Measurements from ENCODE around the gene CAMTA1. TPM values are rescaled to one million over a fixed set of nuclear protein-coding genes. Genes with fewer than 3 reads are reported as not detected.

The CAMTA1 gene
- total RNA-seq, 1 donor from 2014 or later: 38.1 TPM

DNA sequence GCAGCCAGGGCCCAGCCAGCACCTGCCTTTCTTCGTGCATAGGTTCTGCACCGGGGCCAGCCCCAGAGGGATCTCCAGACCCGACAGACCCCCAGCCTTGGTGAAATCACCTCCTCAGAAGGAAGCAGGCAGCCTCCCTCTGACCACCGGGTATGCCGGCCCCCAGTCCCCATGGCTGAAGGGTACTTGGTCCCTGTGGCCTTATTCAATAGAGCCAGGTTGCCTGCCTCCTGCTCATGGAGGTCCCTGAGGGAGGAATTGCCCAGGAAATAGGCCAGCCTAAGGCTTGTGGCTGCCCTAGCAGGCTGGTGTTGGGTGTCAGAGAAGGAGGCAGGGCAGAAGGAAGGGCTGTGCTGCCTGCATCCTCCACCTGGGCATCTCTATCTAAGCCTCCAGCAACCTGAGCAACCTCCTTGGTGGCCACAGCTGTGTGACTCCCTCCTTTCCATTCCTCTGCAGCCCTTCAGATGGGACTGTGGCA is 647.7 kb downstream of the CAMTA1 start:
- H3K36me3 ChIP-seq (ENCODE audit: control insufficient read depth in 3 of 3, insufficient read depth in 3 of 3, low read length in 3 of 3): no peaks in the 10 kb centered on the region
- H3K4me3 ChIP-seq (ENCODE audit: low read length in 3 of 3): no peak overlapping the region
- H3K9ac ChIP-seq (ENCODE audit: low read depth in 1 of 3, low read length in 3 of 3): no peak overlapping the region
- peaks cover 0 to 3% (median 0%) of the 10 kb centered on the region in 3 donors for H3K9me3 ChIP-seq (ENCODE audit: control insufficient read depth in 3 of 3, low read length in 3 of 3)
- H3K27ac ChIP-seq (ENCODE audit: low read depth, low read length): no peak overlapping the region
- H3K27me3 ChIP-seq (ENCODE audit: control insufficient read depth in 3 of 3, insufficient read depth in 3 of 3, low read length in 3 of 3): peaks cover 0 to 12% (median 11%) of the 10 kb centered on the region in 3 donors
- no peaks in the 10 kb centered on the region for H3K4me1 ChIP-seq (ENCODE audit: control insufficient read depth in 3 of 3, insufficient read depth in 3 of 3, low read length in 3 of 3)

DNA sequence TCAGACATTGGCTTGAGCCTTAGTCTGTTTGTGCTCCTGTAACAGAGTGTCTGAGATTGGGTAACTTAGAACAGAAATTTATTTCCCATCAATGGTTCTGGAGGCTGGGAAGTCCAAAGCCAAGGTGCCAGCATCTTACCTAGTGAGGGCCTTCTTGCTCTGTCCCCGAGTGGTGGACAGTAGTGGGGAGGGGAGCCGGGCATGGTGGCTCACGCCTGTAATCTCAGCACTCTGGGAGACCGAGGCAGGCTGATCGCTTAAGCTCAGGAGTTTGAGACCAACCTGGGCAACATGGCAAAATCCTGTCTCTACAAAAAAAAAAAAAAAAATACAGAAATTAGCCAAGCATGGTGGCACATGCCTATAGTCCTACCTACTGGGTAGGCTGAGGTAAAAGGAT is 649.3 kb downstream of the CAMTA1 start:
- Histone ChIP-seq H3K9me3 (ENCODE audit: control insufficient read depth in 3 of 3, low read length in 3 of 3) (peaks cover 0 to 3% (median 0%) of the 10 kb centered on the region in 3 donors), H3K27ac (ENCODE audit: low read depth, low read length) (no peak overlapping the region), H3K4me1 (ENCODE audit: control insufficient read depth in 3 of 3, insufficient read depth in 3 of 3, low read length in 3 of 3) (no peaks in the 10 kb centered on the region), H3K27me3 (ENCODE audit: control insufficient read depth in 3 of 3, insufficient read depth in 3 of 3, low read length in 3 of 3) (peaks cover 0 to 11% (median 9%) of the 10 kb centered on the region in 3 donors), H3K36me3 (ENCODE audit: control insufficient read depth in 3 of 3, insufficient read depth in 3 of 3, low read length in 3 of 3) (no peaks in the 10 kb centered on the region), H3K9ac (ENCODE audit: low read depth in 1 of 3, low read length in 3 of 3) (no peak overlapping the region), H3K4me3 (ENCODE audit: low read length in 3 of 3) (no peak overlapping the region)

DNA sequence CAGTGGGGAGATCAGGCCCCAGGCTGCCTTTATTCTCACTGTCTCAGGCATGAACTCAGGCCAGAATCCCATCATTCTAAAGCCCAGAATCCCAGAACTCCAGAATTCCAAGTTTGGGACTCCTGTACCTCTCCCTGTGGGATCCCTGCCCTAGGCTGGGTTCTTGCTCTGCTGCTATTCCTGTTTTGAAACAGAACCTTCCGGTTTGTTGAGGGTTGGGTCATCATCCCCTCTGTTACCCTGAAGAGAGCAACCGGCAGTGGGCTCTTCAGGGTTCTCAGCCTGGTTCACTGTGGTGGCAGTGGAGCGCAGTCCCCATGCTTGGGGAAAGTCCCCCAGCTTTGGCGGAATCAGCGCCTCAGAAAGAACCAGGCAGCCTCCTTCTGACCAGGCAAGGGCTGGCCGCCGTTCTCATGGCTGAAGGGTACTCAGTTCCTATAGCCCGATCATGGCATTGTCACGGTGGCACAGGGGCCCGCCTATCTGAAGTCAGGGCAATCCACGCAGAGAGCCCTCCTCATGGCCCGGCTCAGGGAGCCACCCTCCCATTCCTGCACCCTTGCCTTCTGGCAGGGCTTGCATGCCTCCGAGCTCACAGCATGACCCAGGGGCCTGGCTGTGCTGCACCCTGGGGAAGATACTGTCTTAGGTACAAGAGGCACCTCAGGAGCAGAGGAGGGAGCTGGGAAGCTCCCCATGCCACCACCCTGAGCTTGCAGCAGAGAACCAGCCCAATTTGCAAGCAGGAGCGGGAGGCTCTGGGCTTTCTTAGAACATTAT is 650.2 kb downstream of the CAMTA1 start:
- Histone ChIP-seq H3K36me3 (ENCODE audit: control insufficient read depth in 3 of 3, insufficient read depth in 3 of 3, low read length in 3 of 3) (no peaks in the 10 kb centered on the region), H3K4me3 (ENCODE audit: low read length in 3 of 3) (no peak overlapping the region), H3K9ac (ENCODE audit: low read depth in 1 of 3, low read length in 3 of 3) (no peak overlapping the region), H3K4me1 (ENCODE audit: control insufficient read depth in 3 of 3, insufficient read depth in 3 of 3, low read length in 3 of 3) (no peaks in the 10 kb centered on the region), H3K27me3 (ENCODE audit: control insufficient read depth in 3 of 3, insufficient read depth in 3 of 3, low read length in 3 of 3) (peaks cover 0 to 11% (median 9%) of the 10 kb centered on the region in 3 donors), H3K9me3 (ENCODE audit: control insufficient read depth in 3 of 3, low read length in 3 of 3) (no peaks in the 10 kb centered on the region), H3K27ac (ENCODE audit: low read depth, low read length) (no peak overlapping the region)

DNA sequence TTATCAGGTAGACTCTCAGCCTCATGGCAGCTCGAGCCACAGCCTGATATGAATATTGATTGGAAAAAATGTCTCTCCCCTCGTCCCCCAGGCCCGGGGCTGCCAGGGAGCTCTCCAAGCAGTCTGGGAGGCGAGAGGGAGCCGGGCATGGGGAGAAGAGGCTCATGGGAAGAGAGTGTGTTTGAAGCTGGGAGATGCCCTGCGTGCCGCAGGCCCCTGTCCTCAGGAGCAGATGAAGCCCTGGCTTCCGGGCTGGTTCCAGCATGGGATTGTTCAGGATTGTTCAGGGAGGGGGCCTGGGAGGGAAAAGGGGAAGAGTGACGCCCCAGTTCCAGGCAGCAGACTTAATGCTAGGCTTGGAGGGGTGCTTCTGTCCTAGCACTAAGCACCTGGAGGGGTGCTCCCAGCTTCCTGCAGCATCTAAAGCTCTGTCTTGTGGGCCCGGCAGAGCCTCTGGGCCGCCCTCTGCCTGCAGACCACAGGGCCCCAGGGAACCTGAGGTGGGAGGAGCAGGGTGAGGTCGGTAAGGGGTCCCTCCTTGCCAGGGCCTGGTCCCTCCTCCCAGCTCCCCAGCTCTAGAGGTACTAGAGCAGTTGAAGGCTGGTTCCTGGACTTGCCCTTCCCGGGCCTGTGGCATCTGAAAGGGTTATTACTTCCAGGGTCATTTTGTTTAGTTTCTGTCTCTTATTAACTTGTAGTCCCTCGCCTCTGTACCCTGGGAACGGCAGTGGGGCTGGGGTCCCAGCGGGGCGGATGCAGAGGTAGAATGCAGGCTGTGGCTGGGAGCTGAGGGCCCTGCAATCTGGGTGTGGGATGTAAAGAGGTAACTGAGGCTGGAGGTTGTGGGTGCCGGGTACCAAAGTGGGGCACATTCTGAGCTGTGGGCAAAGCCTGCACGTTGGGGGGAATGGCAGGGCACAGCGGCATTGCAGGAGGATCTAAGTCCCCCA is 651.1 kb downstream of the CAMTA1 start:
- no peak overlapping the region for H3K27ac ChIP-seq (ENCODE audit: low read depth, low read length)

DNA sequence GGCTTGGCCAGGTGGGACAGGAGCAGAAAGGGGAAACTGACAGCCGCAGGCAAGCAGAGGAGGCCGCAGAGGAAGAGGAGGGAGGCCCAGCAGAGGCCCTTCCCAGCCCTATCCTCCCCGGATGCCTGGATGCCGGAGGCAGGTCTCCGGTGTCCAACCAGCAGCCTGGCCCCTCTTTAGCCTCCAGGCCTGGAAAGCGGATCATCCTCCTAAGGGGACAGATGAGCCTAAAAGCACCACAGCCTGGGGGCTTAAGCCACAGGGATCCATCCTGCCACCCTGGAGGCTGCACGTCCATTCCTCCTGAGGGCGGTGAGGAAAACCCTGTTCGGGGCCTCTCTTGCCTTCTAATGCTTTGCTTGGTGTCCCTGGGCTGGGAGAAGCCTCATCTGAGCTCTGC is 651.8 kb downstream of the CAMTA1 start:
- Histone ChIP-seq H3K27ac (ENCODE audit: low read depth, low read length) (no peak overlapping the region), H3K4me3 (ENCODE audit: low read length in 3 of 3) (no peak overlapping the region), H3K9ac (ENCODE audit: low read depth in 1 of 3, low read length in 3 of 3) (no peak overlapping the region), H3K4me1 (ENCODE audit: control insufficient read depth in 3 of 3, insufficient read depth in 3 of 3, low read length in 3 of 3) (no peaks in the 10 kb centered on the region), H3K9me3 (ENCODE audit: control insufficient read depth in 3 of 3, low read length in 3 of 3) (no peaks in the 10 kb centered on the region), H3K27me3 (ENCODE audit: control insufficient read depth in 3 of 3, insufficient read depth in 3 of 3, low read length in 3 of 3) (peaks cover 0 to 10% (median 9%) of the 10 kb centered on the region in 3 donors), H3K36me3 (ENCODE audit: control insufficient read depth in 3 of 3, insufficient read depth in 3 of 3, low read length in 3 of 3) (no peaks in the 10 kb centered on the region)

More for the DNA sequence above, 651.1 kb downstream of the CAMTA1 start:
- Histone ChIP-seq H3K4me1 (ENCODE audit: control insufficient read depth in 3 of 3, insufficient read depth in 3 of 3, low read length in 3 of 3) (no peaks in the 10 kb centered on the region), H3K4me3 (ENCODE audit: low read length in 3 of 3) (no peak overlapping the region), H3K9me3 (ENCODE audit: control insufficient read depth in 3 of 3, low read length in 3 of 3) (no peaks in the 10 kb centered on the region), H3K27me3 (ENCODE audit: control insufficient read depth in 3 of 3, insufficient read depth in 3 of 3, low read length in 3 of 3) (peaks cover 0 to 11% (median 9%) of the 10 kb centered on the region in 3 donors), H3K36me3 (ENCODE audit: control insufficient read depth in 3 of 3, insufficient read depth in 3 of 3, low read length in 3 of 3) (no peaks in the 10 kb centered on the region), H3K9ac (ENCODE audit: low read depth in 1 of 3, low read length in 3 of 3) (no peak overlapping the region)

DNA sequence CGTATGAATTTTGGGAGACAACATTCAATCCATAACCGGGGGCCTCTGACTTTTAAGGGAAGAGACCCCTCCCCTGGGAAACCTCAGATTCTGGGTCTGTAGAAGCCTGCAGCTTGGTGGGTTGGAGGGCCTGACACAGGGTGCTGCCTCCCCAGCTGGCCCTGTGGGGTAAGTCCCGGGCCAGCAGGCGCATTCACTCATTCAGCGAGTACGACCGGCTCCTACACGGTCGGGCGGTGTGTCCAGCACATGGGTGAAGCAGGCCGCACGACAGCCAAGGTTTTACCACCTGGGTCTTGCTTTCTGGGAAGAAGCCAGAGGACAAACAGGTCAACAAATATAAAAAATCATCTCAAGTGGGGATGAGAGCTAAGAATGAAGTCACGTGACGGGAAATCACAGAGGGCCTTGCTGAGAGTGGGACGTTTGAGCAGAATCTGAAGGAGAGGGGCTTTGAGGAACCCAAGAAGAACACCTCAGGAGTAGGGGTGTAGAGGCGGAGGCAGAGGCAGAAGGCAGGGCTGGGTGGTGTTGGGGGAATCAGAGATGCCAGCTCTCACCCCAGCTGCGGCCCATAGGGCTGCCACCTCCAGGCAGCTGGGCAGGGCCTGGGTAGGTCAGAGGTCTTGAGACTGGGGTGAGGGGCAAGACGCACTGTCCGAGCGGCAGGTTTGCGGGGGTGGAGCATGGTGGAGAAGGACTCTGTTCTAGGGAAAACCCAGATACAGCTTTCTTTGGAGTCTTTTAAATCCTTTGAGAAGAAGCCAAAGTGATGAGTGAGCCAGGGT is 652.5 kb downstream of the CAMTA1 start:
- H3K27me3 ChIP-seq (ENCODE audit: control insufficient read depth in 3 of 3, insufficient read depth in 3 of 3, low read length in 3 of 3): peaks cover 0 to 9% (median 5%) of the 10 kb centered on the region in 3 donors
- no peaks in the 10 kb centered on the region for H3K4me1 ChIP-seq (ENCODE audit: control insufficient read depth in 3 of 3, insufficient read depth in 3 of 3, low read length in 3 of 3)
- no peaks in the 10 kb centered on the region for H3K9me3 ChIP-seq (ENCODE audit: control insufficient read depth in 3 of 3, low read length in 3 of 3)
- no peak overlapping the region for H3K9ac ChIP-seq (ENCODE audit: low read depth in 1 of 3, low read length in 3 of 3)
- no peak overlapping the region for H3K27ac ChIP-seq (ENCODE audit: low read depth, low read length)
- H3K36me3 ChIP-seq (ENCODE audit: control insufficient read depth in 3 of 3, insufficient read depth in 3 of 3, low read length in 3 of 3): no peaks in the 10 kb centered on the region
- no peak overlapping the region for H3K4me3 ChIP-seq (ENCODE audit: low read length in 3 of 3)

DNA sequence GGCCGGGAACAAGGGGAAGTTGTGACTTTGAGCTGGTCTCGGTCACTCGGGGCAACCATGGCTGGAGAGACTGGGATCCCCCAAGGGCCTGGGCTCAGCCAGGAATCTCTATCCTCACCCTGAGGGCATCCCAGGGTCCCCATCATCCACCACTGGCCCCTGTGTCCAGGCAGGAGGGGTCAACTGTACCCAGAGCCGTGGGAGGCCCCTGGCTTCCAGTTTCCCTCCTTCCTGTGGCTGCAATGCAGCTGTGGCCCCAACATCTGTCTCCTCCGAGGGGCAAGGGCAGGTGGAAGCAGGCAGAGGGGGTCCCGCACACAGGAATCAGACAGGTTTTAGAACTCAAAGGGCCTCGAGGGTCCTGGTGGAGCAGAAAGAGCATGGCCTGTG is 653.1 kb downstream of the CAMTA1 start:
- Histone ChIP-seq H3K27ac (ENCODE audit: low read depth, low read length) (no peak overlapping the region), H3K4me3 (ENCODE audit: low read length in 3 of 3) (no peak overlapping the region), H3K27me3 (ENCODE audit: control insufficient read depth in 3 of 3, insufficient read depth in 3 of 3, low read length in 3 of 3) (peaks cover 0 to 5% (median 0%) of the 10 kb centered on the region in 3 donors), H3K9ac (ENCODE audit: low read depth in 1 of 3, low read length in 3 of 3) (no peak overlapping the region), H3K36me3 (ENCODE audit: control insufficient read depth in 3 of 3, insufficient read depth in 3 of 3, low read length in 3 of 3) (no peaks in the 10 kb centered on the region), H3K4me1 (ENCODE audit: control insufficient read depth in 3 of 3, insufficient read depth in 3 of 3, low read length in 3 of 3) (no peaks in the 10 kb centered on the region), H3K9me3 (ENCODE audit: control insufficient read depth in 3 of 3, low read length in 3 of 3) (no peaks in the 10 kb centered on the region)

DNA sequence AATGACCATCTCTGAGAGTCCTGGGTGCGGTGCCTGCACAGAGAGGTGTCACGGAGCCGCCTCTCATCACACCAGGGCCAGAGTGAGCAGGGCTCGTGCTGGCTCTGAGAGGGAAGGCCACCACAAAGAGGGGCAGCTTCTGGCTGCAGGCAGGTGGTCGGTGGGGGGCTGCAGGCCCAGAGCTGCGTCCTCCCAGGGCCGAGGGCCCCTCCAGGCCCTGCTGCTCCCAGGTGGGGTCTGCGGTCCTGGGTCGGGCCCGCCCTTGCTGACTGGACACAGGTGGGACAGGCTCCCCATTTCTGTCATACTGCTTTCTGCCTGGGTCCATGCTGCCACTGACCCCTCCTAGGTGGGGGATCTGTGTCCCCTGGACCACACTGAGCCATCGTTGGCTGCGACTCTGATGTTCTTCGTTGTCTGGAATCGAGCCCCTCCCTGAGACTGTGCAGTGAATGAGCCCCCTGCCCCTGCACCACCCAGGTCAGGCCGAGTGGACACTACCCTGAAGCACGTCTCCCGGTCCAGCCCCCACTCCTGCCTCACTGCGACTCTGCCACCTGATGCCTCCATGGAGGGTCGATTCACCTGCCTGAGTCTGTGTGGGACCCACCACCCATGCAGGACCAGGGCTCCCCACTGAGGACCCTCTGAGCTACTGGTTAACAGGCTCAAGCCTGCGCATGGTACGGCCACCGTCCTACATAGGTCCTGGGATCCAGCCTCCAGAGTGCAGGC is 653.8 kb downstream of the CAMTA1 start:
- Histone ChIP-seq H3K27ac (ENCODE audit: low read depth, low read length) (no peak overlapping the region), H3K9me3 (ENCODE audit: control insufficient read depth in 3 of 3, low read length in 3 of 3) (no peaks in the 10 kb centered on the region), H3K9ac (ENCODE audit: low read depth in 1 of 3, low read length in 3 of 3) (no peak overlapping the region), H3K27me3 (ENCODE audit: control insufficient read depth in 3 of 3, insufficient read depth in 3 of 3, low read length in 3 of 3) (peaks cover 0 to 5% (median 0%) of the 10 kb centered on the region in 3 donors), H3K36me3 (ENCODE audit: control insufficient read depth in 3 of 3, insufficient read depth in 3 of 3, low read length in 3 of 3) (no peaks in the 10 kb centered on the region), H3K4me3 (ENCODE audit: low read length in 3 of 3) (no peak overlapping the region), H3K4me1 (ENCODE audit: control insufficient read depth in 3 of 3, insufficient read depth in 3 of 3, low read length in 3 of 3) (no peaks in the 10 kb centered on the region)

DNA sequence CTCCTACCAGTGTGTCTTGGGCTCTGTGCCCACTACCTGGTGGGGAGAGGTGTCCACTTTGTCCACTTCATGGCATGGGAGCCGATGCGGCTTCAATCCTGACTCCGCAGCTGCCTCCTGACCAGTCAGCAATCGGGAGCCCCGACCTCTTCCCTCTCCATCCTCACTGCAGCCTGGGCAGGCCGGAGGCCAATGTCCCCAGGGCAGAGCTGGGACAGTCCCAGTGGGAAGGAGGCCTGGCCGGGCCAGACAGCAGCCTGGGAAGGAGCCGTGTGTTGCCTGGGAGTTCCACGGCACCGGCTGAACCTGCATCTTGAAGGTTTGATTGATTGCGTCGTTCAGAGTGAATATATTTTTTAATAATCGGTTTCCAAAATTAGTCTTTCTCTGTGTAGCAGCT is 654.9 kb downstream of the CAMTA1 start:
- no peak overlapping the region for H3K9ac ChIP-seq (ENCODE audit: low read depth in 1 of 3, low read length in 3 of 3)
- H3K4me3 ChIP-seq (ENCODE audit: low read length in 3 of 3): no peak overlapping the region
- no peaks in the 10 kb centered on the region for H3K36me3 ChIP-seq (ENCODE audit: control insufficient read depth in 3 of 3, insufficient read depth in 3 of 3, low read length in 3 of 3)
- no peaks in the 10 kb centered on the region for H3K4me1 ChIP-seq (ENCODE audit: control insufficient read depth in 3 of 3, insufficient read depth in 3 of 3, low read length in 3 of 3)
- H3K27ac ChIP-seq (ENCODE audit: low read depth, low read length): no peak overlapping the region
- H3K27me3 ChIP-seq (ENCODE audit: control insufficient read depth in 3 of 3, insufficient read depth in 3 of 3, low read length in 3 of 3): peaks cover 0 to 5% (median 0%) of the 10 kb centered on the region in 3 donors
- H3K9me3 ChIP-seq (ENCODE audit: control insufficient read depth in 3 of 3, low read length in 3 of 3): no peaks in the 10 kb centered on the region
